Kasumi-1 (cell line): Measurements from ENCODE around the gene BMP6.
A peak's percentile ranks its signal among the peaks of the same experiment; 100 is the strongest.

Experiments used
- DNase-seq, 2 experiments: peaks; one replicate each; lab custom pipeline; 2025; lab: John Stamatoyannopoulos, UW

Gene BMP6

DNA sequence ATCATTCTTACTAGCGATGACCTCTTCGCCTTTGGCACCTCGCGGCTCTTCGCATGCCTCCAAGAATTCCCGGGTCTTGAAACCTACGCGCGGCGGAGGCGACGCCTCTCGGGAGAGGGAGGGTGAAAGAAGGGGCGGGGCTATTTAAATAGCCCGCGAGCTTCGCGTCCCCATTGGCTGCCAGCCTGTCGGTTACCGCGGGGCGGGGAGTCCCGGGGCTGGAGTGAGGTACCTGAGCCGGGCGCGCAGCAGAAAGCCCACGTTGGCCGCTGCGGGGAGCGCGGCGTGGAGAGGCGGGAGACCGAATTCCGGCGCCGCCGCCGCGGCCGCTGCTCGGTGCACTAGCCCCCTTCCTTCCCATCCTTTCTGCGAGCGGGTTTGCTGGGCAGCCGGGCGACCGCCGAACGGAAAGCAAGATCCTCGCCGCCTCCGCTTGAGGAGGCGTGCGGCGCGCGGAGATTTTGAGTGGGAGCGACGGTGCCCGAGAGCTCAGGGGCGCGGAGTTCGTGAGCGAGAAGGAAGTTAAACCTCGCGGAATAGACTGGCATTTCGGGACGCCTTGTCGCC is at the start of gene BMP6:
BMP6 (plus strand) TSS at position 251 of the 567 bp plus-strand sequence. CDS start 857 bp downstream, outside the sequence.
- peak; percentile 61 to 65 for DNase-seq

DNA sequence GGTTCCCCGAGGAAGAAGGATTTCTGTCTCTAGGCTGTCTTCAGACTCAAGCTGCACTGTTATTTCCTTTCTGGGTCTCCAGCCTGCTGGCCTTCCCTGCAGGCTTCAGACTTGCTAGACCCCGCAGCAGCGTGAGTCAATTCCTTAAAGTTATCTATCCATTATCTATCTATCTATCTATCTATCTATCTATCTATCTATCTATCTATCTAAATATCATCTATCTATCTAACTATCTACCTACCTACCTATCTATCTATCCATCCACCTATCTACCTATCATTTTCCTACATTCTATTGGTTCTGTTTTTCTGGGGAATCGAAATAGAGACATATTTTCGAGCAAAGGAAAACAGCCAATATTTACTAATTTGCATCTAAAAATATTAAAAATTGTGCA is 48.7 kb upstream of the BMP6 start:
- no peak for DNase-seq

DNA sequence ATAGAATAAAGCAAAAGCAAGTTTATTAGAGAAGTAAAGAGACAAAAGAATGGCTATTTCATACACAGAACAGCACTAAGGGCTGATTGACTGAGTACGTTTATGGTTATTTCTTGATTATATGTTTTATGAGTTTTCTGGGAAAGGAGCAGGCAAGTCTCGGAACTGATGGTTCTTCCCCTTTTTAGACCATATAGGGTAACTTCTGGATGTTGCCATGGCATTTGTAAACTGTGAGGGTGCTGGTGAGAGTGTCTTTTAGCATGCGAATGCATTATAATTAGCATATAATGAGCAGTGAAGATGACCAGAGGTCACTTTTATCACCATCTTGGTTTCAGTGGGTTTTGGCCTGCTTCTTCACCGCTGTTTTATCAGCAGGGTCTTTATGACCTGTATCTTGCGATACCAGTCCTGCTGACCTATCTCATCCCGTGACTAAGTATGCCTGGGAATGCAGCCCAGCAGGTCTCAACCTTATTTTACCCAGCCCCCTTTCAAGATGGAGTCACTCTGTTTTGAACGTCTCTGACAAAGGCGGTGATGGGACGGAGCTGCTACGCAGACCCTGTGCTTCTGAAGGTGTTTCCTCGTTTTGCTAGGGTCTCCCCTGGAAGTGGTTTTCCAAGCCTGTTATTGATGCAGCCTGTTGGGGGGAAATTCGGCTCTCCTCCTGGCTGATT is 45.4 kb upstream of the BMP6 start:
- no peak for DNase-seq

DNA sequence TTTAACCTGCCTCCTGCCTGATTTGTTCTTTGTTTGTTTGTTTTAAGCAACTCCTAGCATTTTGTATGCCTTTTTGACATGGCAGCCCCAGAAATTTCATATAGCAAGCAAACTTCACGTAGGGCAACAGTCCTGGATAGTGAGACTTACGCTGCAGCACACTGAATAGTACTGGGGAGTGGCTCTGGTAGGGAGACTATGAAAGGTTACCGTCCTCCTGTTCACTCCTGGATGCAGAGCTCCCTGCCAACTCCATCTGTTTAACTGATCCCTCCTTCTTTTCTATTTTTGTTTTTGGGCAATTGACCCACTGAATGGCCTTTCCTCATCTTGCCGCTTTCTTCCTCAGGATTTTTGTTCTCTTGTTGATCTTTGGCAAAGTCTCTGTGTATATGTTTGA is 44.5 kb upstream of the BMP6 start:
- DNase-seq = no peak

DNA sequence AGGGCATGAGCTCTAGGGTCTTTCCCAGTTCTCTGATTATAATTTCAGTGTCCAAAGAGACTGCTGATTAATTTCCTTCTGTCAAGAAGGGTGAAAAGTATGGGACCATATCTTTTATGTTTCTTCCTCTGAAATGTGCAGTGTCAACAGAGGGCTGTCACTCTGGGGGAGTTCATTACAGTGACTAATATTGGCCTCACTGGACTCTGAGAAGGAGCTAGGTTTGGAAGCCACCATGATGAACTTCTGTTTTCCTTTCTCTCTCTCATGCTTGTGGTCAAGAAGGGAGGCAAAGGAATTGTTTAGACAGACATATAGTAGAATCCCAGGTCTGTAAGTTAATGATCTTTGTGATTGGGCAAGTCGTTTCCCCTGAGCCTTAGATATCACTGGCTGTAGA is 41.8 kb upstream of the BMP6 start:
- DNase-seq = no peak

DNA sequence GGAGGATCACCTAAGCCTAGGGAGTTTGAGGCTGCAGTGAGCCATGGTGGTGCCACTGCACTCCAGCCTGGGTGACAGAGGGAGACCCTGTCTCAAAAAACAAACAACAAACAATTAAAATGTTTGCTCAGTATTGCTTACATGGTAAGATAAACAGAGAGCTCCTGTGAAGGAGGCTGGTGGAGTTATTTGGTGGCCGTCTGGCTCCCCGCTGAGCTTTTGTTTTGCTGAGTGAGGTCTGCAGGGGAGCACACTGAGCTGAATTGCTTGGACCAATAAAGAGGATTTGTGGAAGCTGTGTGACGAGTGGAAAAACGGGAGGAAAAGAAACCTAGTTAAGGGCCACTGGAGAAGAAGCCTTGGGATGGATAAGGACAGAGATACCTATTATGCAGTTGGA is 41.1 kb upstream of the BMP6 start:
- DNase-seq = no peak

DNA sequence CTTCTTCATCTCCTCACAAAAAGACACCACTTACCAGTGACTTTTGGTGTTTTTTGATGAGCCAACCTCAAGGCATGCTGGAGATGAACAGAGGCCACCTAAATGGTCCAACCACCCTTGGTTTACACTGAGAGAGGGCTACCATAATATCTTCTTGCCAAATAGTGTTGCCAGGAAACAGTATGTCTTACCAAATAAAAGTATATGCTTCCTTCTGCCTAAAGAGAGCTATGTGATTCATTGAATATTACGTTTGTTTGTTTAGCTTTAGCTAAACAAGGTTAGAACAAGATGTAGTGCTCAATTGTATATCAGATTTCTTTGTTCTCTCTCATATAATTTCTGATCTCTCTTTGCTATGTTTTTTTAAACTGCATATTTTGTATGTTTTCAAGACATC is 40.6 kb upstream of the BMP6 start:
- DNase-seq = no peak

DNA sequence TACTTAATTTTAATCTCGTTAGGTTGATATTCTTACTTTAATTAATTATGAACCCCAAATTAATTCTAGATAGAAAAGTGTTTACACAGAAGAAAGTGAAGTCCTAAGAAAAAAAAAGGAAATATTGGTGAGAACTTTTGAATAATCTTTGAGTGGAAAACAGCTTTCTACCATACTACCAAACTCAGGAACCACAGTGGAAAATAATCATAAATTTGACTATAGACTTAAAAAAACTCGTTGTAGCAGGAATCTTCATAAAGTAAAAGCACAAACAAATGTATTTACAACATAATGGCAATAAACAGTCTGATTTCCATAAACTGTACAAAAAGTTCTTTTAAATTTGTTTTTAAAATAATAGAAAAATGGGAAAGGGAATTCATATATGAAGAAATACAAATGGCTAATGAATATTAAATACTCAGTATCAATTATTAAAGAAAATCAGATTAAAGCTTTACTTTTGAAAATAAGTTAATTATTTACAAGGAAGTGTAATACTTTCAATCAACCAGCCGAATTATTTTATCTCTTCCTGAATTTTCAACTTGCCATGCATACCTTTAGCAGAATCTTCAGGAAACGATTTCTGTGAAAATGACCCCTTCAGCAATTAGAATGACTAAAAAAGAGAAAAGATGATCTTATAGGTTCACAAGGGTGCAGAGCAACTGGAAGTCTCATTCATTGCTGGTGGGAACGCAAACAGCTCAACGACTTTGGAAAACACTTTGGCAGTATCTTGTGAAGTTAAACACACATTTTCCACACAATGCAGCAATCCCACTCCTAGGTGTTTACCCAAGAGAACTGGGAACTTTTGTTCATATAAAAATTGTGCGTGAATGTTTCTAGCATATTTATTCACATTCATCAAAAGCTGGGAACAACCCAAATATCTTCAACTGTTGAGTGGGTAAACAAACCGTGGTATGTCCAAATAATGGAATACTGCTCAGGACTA is 38.5 kb upstream of the BMP6 start:
- no peak for DNase-seq

DNA sequence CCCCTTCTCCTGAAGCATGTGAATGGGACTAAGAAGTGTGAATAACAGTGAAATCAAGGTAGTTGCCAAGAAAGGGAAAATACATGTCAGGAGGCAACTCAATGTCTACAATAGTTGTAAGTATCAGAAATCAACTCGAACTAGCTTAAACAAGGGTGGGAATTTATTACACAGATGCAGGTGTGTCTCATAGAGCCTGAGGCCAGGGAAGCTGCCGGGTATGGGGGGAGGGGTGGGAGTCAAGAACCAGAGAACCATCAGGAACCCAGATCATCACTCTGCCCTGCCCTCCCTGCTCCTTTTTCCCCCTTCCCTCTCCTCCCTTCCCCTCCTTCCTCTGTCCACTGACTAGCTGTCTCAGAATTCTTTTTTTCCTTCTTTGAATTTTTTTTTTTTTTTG is 34.9 kb upstream of the BMP6 start:
- DNase-seq = no peak

DNA sequence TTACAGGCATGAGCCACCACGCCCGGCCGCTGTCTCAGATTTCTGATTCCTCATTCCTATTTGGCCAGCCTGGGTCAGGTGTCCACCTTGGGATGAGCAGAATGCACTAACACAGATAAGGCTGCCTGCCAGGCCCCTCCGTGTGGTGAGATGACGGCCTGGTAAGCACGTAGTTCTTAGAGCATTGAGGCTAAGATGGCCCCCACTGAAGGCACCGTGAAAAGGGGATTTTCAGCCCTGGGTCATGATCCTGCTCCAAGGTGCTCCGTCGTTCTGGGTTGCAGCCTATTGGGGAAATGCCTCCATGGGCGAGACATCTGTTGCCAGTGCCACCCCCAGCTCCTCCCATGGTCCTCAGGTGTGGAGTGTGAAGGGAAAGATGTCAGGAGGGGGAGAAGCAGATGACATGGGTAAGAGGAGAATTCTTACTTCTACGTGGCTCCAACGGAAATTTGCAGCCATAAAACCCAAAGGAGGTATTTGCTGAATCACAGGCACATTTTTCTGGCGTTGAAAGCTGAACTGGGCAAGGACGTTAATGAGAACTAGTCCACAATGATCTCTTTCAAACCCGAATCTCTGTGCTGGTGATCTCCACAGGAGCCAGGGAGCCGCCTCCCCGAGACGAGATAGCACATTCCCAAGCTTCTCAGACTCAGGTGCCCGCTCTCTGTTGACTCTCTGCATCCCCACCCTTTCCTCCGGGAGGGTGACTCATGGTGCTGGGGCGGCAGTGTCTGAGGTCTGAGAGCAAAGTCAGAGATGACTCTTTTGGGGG is 34.0 kb upstream of the BMP6 start:
- DNase-seq = no peak

DNA sequence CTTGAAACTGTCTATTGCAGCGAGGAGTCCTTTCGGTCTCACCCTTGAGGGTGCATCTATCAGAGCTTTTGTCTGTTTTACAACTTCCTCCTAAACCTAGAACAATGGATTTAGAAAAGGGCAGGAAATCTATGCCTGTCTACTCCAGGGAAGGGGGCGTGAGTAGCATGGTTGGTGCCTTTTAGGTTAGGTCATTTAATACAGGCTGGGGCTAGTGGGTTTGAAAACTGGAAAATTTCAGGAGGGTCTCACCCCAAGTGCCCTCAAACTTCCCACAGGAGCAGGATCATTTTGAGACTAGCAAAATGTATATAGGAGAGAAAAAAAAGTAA is 33.5 kb upstream of the BMP6 start:
- no peak for DNase-seq

DNA sequence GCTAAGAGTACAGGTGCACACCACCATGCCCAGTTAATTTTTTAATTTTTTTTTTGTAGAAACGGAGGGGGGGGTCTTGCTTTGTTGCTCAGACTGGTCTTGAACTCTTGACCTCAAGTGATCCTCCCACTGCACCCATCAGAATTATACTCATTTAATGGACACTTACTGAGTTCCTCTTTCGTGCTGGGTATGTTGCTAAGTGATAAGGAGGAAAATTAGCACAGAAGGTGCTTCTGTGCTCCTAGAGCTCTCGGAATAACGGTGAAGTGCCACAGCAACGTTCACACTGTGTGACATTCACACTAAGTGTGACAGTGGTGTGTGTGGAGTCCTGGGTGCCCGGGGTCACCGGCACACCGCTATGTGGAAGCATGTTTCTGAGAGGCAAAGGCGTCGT is 32.1 kb upstream of the BMP6 start:
- no peak for DNase-seq

DNA sequence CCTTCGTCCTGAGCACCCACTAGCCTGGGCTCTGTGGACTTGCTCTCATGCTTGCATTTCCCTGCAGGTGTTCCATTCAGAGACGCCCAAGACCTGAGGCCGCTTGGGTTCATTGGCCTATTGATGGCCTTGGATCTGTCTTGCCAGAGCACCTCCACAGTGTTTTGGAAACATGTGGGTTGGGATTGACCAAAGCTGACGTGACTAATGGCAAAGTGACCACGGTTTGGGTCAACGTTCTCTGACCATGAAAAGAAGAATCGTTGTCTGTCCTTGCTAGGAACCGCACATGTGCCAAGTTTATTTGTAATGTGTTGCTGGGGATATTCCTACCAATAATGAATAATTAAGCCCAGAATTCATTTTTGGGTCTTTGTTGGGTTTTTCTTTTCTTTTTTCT is 29.8 kb upstream of the BMP6 start:
- DNase-seq = no peak

DNA sequence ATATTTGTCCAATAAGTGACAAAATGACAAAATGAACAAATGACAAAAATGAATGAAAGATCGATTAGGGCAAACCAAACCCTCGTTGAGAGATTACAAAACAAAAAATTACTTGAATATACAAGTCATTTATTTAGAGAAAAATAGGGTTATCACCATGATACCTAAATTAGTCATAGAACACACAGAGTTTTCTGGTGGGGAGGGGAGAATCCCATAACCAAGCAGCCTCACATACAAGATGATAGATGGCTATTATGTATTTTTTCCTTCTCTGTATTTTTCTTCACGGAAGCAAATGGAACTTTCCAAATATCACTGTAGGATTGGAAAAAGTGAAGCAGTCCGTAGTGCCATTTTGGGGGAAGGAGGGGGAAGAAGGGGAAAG is 28.5 kb upstream of the BMP6 start:
- DNase-seq = no peak

DNA sequence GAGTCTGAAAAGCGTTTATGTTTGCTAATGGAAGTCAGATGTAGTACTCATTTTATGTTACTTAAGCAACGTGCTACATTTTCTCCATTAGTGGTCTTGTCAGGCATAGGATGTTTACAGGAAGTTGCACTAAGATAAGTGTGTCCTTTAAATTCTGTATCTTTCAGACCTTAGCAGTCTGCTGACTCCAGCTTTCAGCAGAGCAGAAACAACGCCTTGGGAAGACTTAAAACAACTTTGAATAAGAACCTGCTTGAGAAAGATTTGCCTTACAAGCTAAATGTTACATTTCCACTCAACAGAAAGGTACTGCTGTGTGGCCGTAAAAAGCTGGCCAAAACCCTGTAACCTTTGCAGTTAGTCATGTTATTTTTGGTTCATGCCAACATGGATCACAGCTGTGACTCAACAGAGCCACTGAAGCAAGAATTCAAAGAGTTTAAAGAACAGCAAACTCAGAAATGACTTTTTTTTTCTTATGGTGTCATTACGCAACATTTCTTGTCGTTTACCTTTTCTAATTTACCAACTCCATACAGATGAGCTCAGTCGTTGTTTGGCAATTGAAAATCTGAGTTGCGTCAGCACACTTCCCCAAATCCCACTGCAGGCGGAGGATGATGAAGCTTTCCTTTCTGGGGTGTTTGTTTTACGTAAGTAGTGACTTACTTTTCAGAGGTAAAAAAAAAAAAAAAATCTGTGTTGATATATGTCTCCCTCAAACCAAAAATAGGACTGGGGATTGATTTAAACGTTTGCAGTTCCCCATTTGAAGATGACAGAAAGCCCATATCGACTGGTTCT is 27.9 kb upstream of the BMP6 start:
- DNase-seq = no peak

DNA sequence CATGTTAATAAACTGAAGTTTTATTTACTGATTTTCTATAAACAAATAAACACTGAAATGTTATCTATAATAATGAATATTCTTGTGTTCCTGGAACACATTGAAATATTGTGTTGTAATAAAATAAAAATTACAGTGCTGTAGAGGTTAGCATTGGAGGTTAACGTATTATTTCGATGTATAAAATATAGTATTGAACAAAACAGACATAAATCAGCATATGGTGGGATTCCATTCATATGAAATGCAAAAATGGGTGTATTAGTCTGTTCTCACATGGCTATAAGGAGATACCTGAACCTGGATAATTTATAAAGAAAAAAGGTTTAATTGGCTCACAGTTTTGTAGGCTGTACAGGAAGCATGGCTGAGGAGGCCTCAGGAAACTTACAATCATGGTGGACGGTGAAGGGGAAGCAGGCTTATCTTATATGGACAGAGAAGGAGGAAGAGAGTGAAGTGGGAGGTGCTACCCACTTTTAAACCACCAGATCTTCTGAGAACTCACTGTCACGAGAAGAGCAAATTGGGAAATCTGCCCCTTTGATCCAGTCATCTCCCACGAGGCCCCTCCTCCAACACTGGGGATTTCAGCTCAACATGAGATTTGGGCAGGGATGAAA is 24.6 kb upstream of the BMP6 start:
- DNase-seq = peak; percentile 10 to 23

DNA sequence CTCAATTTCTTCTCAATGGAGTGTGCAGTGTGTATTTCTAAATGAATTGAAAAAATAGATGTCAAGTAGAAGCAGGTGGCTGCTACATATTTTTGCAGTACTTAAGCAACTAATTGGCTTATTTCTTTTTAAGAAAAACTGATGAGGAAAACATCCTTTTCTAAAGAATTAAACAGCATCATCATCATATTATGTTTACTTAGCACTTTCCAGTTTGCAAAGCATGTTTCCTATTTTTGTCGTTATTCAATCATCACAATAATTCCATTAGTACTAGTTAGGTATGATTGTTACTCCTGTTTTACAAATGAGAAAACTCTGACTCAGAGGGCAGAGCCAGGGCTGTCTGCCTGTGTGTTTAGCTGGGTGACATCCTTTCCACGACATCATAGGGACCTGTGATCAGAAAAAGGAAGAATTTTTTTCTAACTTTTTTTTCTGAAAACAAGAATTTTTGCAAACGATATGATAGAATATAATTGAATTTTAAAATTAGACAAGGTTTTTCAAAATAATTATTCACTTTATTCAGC is 22.7 kb upstream of the BMP6 start:
- no peak for DNase-seq

DNA sequence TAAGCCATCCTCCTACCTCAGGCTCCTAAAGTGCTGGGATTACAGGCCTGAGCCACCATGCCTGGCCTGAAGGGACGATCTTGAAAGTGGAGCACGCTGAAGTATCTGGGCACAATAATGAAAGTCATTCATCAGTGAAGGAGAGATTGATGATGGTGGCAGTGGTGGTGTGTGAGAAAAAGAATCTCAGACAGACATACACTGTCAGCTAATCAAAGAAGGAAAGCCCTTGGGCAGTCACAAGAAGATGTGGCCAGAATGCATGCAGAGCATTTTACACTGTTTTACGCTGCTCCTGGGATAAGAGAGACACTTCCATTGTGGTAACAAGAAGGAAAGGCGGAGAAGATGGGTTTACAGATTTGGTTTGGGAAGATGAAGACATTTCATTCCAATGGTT is 20.4 kb upstream of the BMP6 start:
- DNase-seq = no peak

DNA sequence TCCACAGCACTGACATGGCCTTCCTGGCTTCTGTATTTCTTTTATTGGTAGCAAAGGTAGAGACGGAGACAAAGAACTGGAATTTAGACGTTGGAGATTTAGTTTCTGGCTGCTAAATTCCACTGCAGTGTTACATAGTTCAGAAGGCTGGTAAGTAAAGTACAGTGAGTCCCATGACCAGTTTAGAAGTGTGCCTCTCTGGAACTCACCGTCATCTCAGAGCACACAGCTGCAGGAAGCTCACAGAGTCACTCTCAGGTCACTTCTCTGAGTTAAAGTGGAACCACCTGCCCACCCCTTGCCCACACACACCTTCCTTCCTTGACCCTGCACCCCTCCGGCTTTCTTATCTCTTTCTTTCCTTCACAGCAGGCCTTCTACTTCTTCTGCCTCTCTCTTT is 19.6 kb upstream of the BMP6 start:
- DNase-seq = no peak

DNA sequence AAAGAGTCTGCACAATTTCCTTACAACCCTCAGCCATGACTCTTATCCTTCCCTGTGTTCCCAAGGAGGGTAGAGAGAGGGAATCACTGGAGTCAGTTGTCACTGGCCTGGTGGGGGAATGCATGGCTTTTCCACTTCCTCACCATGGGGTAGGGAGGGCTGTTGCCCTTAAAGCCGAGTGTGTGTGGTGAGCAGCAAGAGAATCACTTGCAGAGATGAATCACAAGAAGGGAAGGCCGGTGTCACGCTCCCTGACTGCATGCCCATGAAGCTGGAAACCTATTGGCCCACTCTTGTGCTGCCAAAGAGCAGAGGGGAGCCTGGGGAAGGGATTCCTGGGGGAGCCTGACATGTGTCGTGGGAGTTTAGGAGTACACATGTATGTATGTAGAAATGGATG is 18.1 kb upstream of the BMP6 start:
- DNase-seq = no peak

DNA sequence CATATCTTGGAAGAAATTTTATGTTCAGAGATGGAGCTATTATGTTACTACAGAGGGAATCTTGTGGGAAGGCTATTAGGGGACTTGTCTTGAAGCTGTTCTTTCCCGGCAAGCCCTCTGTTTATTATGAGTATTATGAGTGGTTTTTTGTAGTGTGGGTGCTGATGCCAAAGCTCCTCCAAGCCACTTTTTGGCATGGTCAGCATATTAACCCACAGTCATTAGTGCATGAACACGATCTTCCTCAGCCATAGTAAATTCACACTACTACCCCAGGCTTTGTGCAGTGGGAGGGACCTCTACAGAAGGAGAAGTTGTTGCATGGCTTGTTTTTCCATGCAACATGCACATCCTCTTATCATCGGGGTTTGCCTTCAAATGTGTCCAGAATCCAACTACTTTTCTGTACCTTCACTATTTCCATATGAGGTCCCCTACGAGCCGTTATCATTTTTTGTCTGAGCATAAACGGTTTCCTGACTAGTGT is 6.5 kb upstream of the BMP6 start:
- no peak for DNase-seq
